GM23338 (cell line): ENCODE results near the gene FOXP1.

ENCODE experiments used
- CREB1 ChIP-seq: fragments of 250-450 bp; sonication (Bioruptor Pico); IDR thresholded peaks from 2 replicates; pipeline ENCODE4 v1.5.0; 2020; ENCODE audit warnings: low read depth, mild to moderate bottlenecking, moderate library complexity
- CTCF ChIP-seq, 2 experiments: fragments of 200-600 bp in 1 of 2; sonication (generic) in 1 of 2; conservative IDR thresholded peaks; 2 replicates each; pipeline versions ENCODE4 v1.5.1 to v1.6.1; 2016 to 2017; ENCODE audit warnings: antibody characterized with exemption in 2 of 2, low read depth in 2 of 2, mild to moderate bottlenecking in 2 of 2, moderate library complexity in 1 of 2
- EZH2 ChIP-seq: fragments of 200-600 bp; sonication (generic); IDR thresholded peaks from one replicate; pipeline ENCODE4 v1.8.0; 2017; ENCODE audit warnings: antibody characterized with exemption, mild to moderate bottlenecking, low read depth; ENCODE audit not compliant: unreplicated experiment
- EZH2phosphoT487 ChIP-seq: fragments of 200-600 bp; sonication (generic); IDR thresholded peaks from one replicate; pipeline ENCODE4 v1.8.1; 2018; ENCODE audit warnings: antibody characterized with exemption; ENCODE audit not compliant: unreplicated experiment
- JUNB ChIP-seq: IDR thresholded peaks from one replicate; pipeline ENCODE4 v1.6.1; 2016; ENCODE audit warnings: antibody characterized with exemption; ENCODE audit not compliant: unreplicated experiment
- POLR2AphosphoS5 ChIP-seq: IDR thresholded peaks from 2 replicates; pipeline ENCODE4 v1.6.1; 2016; ENCODE audit warnings: antibody characterized with exemption, low read depth
- REST ChIP-seq: IDR thresholded peaks from one replicate; pipeline ENCODE4 v1.6.1; 2018; ENCODE audit warnings: antibody characterized with exemption; ENCODE audit not compliant: unreplicated experiment
- STAT1 ChIP-seq: IDR thresholded peaks from one replicate; pipeline ENCODE4 v1.6.1; 2016; ENCODE audit warnings: antibody characterized with exemption; ENCODE audit not compliant: unreplicated experiment

- TF ChIP-seq CTCF (conservative IDR thresholded peaks at IDR 0.05; ENCODE audit: low read depth in 2 of 2): no peak
- no peak for TF ChIP-seq REST
- TF ChIP-seq STAT1: no peak
- TF ChIP-seq EZH2: no peak
- no peak for TF ChIP-seq EZH2phosphoT487
- TF ChIP-seq POLR2AphosphoS5: no peak
- no peak for TF ChIP-seq CREB1 (CRISPR knock-in tag)
- TF ChIP-seq JUNB: no peak
These were observed 473.6 kb downstream of the FOXP1 start for GRCh38 chr3:71109977-71110285.
